ENCODE data around the gene ZFP36L2.

DNA sequence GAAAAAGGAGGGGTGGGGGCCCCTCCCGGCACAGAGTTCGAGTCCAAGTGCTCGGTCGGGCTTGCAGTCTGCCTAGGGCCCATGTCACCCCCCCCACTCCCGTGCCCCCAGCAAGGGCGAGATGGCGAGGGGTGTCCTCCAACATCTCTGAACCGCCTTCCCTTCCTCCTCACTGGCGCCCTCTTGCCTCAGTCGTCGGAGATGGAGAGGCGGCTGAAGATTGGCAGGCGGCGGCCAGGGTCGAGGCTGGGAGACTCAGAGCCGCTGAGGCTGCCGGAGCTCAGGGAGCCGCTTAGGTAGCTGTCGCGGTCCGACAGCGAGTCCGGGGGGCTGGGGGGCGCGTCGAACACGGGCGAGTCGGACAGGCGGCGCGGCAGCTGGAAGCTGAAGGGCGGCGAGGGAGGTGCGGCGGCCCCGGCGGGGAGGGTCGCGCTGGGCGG lies 2.3 kb downstream of the ZFP36L2 start:
- TF ChIP-seq GABPA (IDR thresholded peaks at IDR 0.05; ENCODE audit: low read depth) (no peak), EZH2phosphoT487 (IDR thresholded peaks at IDR 0.05; ENCODE audit: borderline replicate concordance, low read depth) (no peak), POLR2AphosphoS5 (IDR thresholded peaks at IDR 0.05; ENCODE audit: low read depth, low read length) (no peak), ELF1 (IDR thresholded peaks at IDR 0.05) (no peak), USF2 (IDR thresholded peaks at IDR 0.05; ENCODE audit: borderline replicate concordance, low read depth, low read length) (no peak), NRF1 (IDR thresholded peaks at IDR 0.05; ENCODE audit: low read depth, low read length) (no peak), EP300 (IDR thresholded peaks at IDR 0.05; ENCODE audit: borderline replicate concordance in 1 of 2, low read depth in 1 of 2, low read length in 1 of 2) (no peak; a peak in 1 of 4 replicates), NFIC (IDR thresholded peaks at IDR 0.05; ENCODE audit: borderline replicate concordance) (no peak), RFX5 (IDR thresholded peaks at IDR 0.05; ENCODE audit: low read length) (no peak)
- TF ChIP-seq, protein P1, sequence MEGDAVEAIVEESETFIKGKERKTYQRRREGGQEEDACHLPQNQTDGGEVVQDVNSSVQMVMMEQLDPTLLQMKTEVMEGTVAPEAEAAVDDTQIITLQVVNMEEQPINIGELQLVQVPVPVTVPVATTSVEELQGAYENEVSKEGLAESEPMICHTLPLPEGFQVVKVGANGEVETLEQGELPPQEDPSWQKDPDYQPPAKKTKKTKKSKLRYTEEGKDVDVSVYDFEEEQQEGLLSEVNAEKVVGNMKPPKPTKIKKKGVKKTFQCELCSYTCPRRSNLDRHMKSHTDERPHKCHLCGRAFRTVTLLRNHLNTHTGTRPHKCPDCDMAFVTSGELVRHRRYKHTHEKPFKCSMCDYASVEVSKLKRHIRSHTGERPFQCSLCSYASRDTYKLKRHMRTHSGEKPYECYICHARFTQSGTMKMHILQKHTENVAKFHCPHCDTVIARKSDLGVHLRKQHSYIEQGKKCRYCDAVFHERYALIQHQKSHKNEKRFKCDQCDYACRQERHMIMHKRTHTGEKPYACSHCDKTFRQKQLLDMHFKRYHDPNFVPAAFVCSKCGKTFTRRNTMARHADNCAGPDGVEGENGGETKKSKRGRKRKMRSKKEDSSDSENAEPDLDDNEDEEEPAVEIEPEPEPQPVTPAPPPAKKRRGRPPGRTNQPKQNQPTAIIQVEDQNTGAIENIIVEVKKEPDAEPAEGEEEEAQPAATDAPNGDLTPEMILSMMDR (IDR thresholded peaks at IDR 0.05) = peak; percentile 60
